H54 (cell line): Measurements from ENCODE around the gene GALK1.
"Not testable (repeated sequence)": the region's sequence is repeated elsewhere in the genome, so short reads cannot be mapped to it uniquely, and the experiment has no call there.

Experiments
- DNase-seq: peaks from one replicate; pipeline ENCODE4 v3.0.0; 2011; ENCODE audit warnings: low spot score, mixed read lengths; ENCODE audit not compliant: insufficient read length
- FAIRE-seq: peaks from 3 replicates; lab custom pipeline; 2011; peaks lifted over from hg19 to GRCh38; lab: Jason Lieb, UNC
- POLR2A ChIP-seq: IDR thresholded peaks from 2 replicates; pipeline ENCODE4 v1.6.1; 2011; ENCODE audit warnings: low read depth, mild to moderate bottlenecking, low read length

The GALK1 gene

DNA sequence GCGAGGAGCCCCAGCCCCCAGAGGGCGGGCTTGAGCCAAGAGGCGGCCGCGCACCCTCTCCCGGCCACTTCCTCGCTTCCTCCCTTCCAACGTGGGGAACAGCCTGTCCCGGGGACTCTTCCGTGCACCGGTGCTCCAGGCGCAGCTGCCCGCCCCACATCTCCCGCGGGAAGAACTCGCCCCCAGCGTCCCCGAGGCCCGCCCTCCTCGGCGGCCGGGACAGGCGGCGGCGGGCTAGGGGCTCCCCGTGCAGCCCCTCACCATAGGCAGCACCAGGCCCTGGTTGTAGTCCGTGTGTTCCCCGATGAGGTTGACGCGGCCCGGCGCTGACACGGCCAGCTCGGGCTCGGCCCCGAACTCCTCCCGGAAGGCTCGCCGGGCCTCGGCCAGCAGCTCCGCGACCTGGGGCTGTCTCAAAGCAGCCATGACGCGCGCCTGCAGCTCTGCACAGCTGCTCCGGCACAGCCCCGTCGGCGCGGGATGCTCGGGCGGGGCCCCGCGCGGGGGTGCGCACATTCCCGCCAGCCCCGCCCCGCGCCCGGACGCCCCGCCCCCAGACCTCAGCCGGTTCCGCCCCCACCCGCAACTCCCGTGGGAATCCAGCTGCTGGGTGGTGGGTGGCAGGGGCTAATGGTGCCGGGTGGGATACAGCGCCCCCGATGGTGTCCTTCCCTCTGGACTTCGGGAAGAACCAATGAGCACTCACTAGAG, at the start of gene GALK1:
GALK1 (minus strand) TSS at position 482 of the 711 bp plus-strand sequence; CDS start at position 426, 56 bp downstream.
- FAIRE-seq (no peak), DNase-seq (peak; percentile 93)
- TF ChIP-seq POLR2A, result peak; percentile 70

DNA sequence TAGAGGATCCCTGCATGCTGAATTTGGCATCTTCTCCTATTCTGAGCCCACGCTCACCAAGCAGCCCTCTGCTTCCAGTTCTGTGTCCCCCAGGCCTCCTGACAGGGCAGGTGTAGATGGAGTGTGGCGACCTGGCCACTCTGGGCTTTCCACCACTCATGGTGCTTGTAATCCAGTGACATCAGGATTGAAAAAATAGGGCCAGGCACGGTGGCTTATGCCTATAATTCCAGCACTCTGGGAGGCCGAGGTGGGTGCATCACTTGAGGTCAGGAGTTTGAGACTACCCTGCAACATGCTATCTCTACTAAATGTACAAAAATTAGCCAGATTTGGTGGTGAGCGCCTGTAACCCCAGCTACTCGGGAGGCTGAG, 49.0 kb upstream of the GALK1 start:
- TF ChIP-seq POLR2A, result no peak
- DNase-seq (no peak), FAIRE-seq (no peak)

DNA sequence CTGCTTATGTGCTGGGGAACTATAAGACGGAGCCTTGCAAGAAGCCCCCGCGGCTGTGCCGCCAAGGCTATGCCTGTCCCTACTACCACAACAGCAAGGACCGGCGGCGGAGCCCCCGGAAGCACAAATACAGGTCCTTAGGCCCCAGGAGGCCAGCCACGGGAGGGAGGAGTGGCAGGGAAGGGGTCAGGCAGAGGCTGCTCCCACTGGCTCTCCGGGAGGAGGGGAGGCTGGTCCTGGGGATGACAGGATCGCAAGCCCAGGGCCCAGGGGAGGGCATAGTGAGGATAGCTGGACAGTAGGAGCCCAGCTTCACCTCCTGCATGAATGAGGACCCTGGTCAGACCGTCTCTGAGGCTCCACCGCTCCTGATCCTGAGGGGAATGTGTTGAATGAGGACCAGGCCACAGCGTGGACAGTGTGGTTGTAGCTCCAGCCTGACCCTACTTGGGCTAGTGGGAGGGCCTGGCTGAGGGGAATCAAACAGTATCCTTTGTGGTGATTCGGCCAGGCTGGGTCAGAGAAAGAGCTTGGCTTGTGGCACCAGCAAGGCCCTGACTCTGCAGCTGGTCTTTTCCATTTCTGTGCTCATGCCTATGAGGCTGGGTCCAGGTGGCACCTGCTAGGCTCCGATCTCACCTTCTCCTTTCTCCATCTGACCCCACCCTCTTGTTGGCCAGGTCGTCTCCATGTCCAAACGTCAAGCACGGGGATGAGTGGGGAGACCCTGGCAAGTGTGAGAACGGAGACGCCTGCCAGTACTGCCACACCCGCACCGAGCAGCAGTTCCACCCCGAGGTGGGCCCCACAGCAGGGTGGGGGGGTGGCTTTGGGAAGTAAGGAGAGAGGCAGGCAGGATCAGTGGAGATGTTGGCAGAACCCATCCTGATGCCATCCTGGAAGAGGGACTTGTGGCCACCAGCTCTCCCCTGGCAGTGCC, 48.4 kb upstream of the GALK1 start:
- TF ChIP-seq POLR2A, result no peak
- no peak for FAIRE-seq
- DNase-seq, result no peak

DNA sequence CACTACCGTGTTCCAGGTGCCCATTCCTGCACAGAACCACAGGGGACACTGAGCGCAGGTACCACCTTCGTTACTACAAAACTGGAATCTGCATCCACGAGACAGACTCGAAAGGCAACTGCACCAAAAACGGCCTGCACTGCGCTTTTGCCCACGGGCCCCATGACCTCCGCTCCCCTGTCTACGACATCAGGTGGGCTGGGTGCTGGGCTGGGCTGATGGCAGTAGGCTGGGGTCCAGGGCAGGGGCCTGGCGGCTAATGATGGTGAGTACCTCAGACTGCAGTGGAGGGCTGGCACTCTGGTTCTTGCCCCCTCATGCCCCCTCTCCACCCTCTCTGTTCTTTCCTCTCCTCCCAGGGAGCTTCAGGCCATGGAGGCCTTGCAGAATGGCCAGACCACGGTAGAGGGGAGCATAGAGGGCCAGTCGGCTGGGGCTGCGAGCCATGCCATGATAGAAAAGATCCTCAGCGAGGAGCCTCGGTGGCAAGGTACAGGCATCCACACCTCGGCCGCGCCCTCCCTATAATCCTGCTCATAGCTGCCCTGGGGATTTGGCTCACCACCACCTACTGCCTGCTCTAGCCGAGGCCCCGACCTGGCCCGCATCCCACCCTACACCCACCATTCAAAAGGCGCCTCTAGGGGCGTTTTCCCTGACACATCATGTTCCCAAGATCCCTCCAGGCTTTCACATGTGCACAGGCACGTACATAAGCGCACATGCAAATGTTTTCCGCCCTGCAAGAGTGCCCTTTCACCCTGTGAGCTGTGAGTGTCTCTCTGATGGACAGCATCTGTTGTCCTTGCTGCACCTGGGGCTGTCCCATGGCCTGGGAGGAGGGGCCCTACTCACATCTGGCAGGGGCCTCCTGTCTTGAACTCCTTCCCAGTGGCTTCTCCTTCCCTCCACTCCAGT, 47.4 kb upstream of the GALK1 start:
- FAIRE-seq, result no peak
- no peak for DNase-seq
- TF ChIP-seq POLR2A, result no peak

DNA sequence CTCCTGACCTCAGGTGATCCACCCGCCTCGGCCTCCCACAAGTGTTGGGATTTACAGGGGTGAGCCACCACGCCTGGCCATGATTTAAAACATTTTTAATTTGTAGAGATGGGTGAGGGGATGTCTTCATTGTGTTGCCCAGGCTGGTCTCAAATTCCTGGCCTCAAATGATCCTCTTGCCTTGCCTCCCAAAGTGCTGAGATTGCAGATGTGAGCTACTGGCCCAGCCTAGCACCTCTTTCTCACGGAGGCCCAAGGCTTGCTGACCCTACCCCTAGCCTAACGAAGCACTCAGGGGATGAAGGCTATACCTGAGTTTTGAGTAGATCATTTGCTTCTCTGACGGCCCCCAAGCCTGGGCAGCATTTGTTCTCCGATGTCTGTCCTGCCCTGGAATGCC, 46.2 kb upstream of the GALK1 start:
- FAIRE-seq (no peak), DNase-seq (no peak)
- TF ChIP-seq POLR2A, result no peak

DNA sequence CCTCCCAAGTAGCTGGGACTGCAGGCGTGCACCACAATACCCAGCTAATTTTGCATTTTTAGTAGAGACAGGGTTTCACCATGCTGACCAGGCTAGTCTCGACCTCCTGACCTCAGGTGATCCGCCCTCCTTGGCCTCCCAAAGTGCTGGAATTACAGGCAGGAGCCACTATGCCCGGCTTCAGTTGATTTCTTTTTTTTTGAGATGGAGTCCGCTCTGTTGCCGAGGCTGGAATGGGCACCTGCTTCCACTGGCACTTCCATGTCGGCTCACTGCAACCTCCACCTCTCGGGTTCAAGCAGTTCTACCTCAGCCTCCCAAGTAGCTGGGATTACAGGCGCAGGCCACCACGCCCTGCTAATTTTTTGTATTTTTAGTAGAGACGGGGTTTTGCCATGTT, 45.8 kb upstream of the GALK1 start:
- not testable (repeated sequence) for FAIRE-seq

DNA sequence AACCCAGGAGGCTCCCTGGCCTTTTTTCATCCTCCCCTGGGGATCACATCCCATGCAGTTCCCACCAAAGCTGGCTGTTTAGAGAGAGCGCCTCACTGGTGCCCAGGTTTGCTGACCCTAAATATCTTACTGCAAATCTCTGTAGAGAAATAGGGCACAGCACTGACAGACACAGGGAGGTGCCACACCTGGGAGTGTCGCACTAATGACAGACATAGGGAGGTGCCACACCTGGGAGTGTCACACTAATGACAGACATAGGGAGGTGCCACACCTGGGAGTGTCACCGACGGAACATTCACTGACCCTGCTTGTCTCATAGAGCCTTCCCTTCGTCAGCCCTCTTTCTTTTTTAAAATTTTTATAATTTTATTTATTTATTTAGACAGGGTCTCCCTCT, 45.2 kb upstream of the GALK1 start:
- TF ChIP-seq POLR2A, result no peak
- FAIRE-seq (no peak), DNase-seq (no peak)

More for the DNA sequence above, 45.8 kb upstream of the GALK1 start:
- DNase-seq, result not testable (repeated sequence)

DNA sequence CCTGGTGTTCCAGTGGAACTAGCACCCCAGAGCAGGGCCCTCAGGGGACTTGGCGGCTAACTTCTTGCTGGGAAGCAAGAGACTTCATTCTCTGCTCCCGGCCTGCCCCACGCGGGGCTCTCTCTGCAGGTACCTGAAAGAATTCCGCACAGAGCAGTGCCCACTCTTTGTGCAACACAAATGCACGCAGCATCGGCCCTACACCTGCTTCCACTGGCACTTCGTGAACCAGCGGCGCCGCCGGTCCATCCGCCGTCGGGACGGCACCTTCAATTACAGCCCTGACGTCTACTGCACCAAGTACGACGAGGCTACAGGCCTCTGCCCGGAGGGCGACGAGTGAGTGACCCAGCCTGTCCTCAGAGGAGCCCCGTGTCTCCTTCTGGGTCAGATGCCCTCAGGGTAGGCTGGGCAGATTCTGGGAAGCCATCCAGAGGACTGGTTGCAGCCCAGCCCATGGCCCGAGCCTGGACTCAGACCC, 44.7 kb upstream of the GALK1 start:
- DNase-seq (no peak), FAIRE-seq (no peak)

DNA sequence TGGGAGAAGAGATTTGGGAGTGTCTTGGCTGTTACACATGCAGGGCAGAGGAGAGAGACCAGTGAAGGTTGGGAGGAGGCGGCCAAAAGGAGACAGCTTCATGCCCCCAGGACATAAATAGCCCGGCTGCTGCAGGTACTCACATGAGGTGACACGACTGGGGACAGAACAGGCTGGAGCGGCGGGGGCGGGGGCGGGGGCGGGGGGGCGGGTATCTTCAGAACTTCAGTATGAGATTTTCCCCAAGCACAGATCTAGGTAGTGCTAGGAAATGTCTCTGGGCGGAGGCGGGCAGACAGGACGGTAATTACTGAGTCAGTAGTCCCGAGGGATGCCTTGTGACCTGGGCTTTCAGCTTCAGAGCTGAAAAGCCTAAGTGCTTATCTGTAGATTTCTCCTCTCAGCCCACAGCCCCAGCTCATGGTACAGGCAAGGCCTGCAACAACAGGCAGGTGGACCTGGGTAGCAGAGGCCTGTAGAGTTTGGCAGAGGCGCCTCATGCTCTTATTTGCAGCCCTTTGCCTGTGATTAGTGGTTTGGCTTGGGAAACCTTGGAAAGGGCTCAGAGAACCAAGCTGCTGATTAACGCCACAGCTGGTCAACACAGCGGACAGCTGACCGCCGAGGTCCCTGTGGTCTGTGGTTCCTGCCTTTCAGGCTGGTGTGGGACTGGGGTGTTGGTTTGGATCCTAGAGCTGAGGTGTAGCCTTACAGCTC, 44.1 kb upstream of the GALK1 start:
- TF ChIP-seq POLR2A, result no peak
- no peak for DNase-seq
- FAIRE-seq, result no peak

More for the DNA sequence above, 44.7 kb upstream of the GALK1 start:
- no peak for TF ChIP-seq POLR2A

DNA sequence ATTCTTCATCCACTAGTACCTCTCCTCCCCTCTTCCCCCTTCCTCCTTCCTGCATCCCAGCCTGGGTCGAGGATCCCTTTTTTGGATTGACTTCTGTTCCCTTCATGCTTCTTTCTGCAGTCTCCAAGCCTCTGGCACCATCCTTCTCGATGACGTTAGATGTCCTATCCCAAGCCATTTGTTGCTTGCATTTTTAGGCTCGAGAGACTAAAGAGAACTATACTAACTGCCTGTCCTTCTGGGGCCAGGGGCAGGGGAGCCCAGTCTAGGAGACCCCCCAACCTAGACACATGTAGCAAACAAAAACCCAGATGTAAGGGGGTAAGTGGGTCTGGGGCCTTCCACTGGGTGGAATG, 43.5 kb upstream of the GALK1 start:
- TF ChIP-seq POLR2A, result no peak
- no peak for FAIRE-seq
- DNase-seq, result no peak

DNA sequence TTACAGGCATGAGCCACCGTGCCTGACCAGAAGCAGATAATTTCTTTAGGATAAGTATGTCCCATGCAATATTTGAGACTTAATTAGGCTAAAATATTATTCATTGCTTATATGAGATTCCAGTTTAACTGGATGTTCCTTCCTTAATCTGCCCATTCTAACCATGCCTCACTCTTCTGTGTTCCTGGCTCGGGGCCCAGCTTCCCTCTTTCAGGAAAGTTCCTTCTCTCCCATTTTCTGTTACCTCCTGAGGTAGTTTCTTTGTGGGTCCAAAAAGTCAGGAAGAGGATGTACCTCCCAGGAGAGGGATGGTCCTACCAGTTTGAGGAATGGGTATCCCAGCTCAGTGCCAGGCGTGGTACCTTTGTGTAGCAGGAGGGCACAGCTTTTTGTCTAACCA, 42.9 kb upstream of the GALK1 start:
- no peak for TF ChIP-seq POLR2A
- DNase-seq (no peak), FAIRE-seq (no peak)

DNA sequence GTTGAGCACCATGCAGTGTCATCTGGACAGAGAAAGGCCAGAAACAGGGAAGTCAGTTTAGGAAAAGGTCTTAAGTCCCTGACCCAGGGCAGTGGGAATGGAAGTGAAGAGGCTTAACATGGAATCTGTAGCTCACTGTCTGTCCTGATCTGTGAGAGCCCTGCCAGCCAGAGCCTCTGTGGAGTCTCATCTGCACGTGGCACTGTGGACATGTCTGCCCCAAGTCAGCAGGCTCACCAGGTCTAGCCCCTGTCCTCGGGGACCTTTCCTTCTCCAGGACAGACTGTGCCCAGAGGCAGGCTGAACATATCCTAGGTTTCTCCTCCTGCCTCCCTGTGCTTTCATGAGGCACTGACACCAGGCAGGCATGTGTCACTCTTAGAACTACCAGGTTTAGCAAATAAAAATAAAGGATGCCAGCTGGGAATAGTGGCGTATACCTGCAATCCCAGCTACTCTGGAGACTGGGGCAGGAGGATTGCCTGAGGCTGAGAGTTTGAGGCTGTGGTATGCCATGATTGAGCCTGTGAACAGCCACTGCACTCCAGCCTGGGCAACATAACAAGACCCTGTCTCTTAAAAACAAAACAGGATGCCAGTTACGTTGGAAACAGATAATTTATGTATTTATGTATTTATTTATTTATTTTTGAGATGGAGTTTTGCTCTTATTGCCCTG, 42.0 kb upstream of the GALK1 start:
- no peak for TF ChIP-seq POLR2A
- no peak for DNase-seq
- no peak for FAIRE-seq
